Aorta (tissue), 4 donors: Measurements from ENCODE around the gene CTTNBP2NL. TPM values are rescaled to one million over a fixed set of nuclear protein-coding genes. Genes with fewer than 3 reads are reported as not detected.

Source experiments
- microRNA-seq, 2 donors: library from miRNA; unstranded; fragments of <30 nt; microRNA quantifications; one replicate each; pipeline ENCODE4 v1.2.0, GENCODE V29; 2020
- polyA plus RNA-seq, 2 donors: library from polyadenylated mRNA; stranded (reverse); fragments of 200-250 nt; gene quantifications; one replicate each; pipeline ENCODE4 v1.2.3, GENCODE V29; 2013
- total RNA-seq, 2 donors: library from RNA; stranded (reverse); fragmentation: NEBNext Ultra II Directional; extraction: Animal tissue kit (Norgen Biotek cat#: 25700); gene quantifications; one replicate each; pipeline ENCODE4 v1.2.1, GENCODE V29; 2021
- donor health status: healthy with polysubstance abuse.
- donor health status: Bipolar disorder and iron deficiency.
- donor health status: DM: no; HTN: no; CAD: no.
- donor health status: DM: yes; HTN: yes; CAD: no.

The CTTNBP2NL gene
- total and polyA plus RNA-seq, 4 donors: 7.9 to 65.8 (median 34.4) TPM

Small RNA genes lying within 50 kb of the gene (microRNA-seq; reads per million reads assigned to microRNA genes)
- gene MIR4256: 0 reads per million in 2 donors

Other genes with a start within 250 kb of the CTTNBP2NL start
- 10 to 100 TPM in 1 of 2 donors, 1 to 10 TPM in 1; 5.8 to 15.8 TPM for gene WNT2B, start 112.8 kb downstream of the CTTNBP2NL start, total RNA-seq
- gene WNT2B, start 112.8 kb downstream of the CTTNBP2NL start, polyA plus RNA-seq: 1 to 10 TPM; 2.5 to 2.8 TPM
- 10 to 100 TPM; 20.2 to 27.3 TPM for gene ST7L, start 222.9 kb downstream of the CTTNBP2NL start, total RNA-seq
- 10 to 100 TPM in 1 of 2 donors, 1 to 10 TPM in 1; 9.3 to 17.7 TPM for gene ST7L, start 222.9 kb downstream of the CTTNBP2NL start, polyA plus RNA-seq
- gene CAPZA1, start 223.6 kb downstream of the CTTNBP2NL start, total RNA-seq: 100 to 1,000 TPM; 105 to 109 TPM
- 10 to 100 TPM; 39.1 to 65.0 TPM for gene CAPZA1, start 223.6 kb downstream of the CTTNBP2NL start, polyA plus RNA-seq